VCaP (cell line): Measurements from ENCODE around the gene FAM216A.
"Not testable (repeated sequence)": the region's sequence is repeated elsewhere in the genome, so short reads cannot be mapped to it uniquely, and the experiment has no call there.

Experiments
- H3K27ac ChIP-seq: fragments of 450-650 bp; 2 replicates; pipeline ENCODE4 v1.5.1; 2017
- CTCF ChIP-seq: fragments of 450-650 bp; conservative IDR thresholded peaks from 2 replicates; pipeline ENCODE4 v1.5.1; 2017; ENCODE audit warnings: mild to moderate bottlenecking, moderate library complexity

FAM216A gene

GRCh38 chr12:110436231-110436630 is 32.4 kb upstream of the FAM216A start:
- no peak overlapping the region for H3K27ac ChIP-seq
- TF ChIP-seq CTCF = no peak

DNA sequence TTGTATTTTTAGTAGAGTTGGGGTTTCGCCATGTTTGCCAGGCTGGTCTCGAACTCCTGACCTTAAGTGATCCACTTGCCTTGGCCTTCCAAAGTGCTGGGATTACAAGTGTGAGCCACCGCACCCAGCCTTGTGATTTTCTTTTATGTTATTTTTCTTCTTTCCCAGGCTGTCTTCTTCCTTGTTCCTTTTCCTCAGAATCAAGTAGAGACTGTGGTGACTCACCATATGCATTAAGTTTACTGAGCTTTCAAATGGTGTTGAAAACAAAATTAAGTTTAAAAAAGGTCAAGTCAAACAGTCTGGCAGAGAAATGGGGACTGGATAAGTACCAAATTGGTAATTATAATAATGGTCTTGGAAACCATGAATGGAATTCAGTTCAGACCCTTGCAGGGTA is 24.2 kb upstream of the FAM216A start:
- no peak overlapping the region for H3K27ac ChIP-seq
- no peak for TF ChIP-seq CTCF

GRCh38 chr12:110449799-110450497 is 18.7 kb upstream of the FAM216A start, which contains the start of gene ARPC3:
ARPC3 (minus strand) TSS chr12:110450337; CDS start chr12:110450260, 77 bp downstream.
- peak; percentile 91 for TF ChIP-seq CTCF
- H3K27ac ChIP-seq = peak within 1 kb of the TSS; percentile 96

- no peak for TF ChIP-seq CTCF
- H3K27ac ChIP-seq = no peak overlapping the region; the same call in 1 of the 2 replicates
These were observed 17.4 kb upstream of the FAM216A start for GRCh38 chr12:110451263-110451662.

GRCh38 chr12:110453569-110454296 is 14.9 kb upstream of the FAM216A start:
- no peak for TF ChIP-seq CTCF

GRCh38 chr12:110458756-110459155 is 9.9 kb upstream of the FAM216A start:
- no peak for TF ChIP-seq CTCF
- no peak overlapping the region for H3K27ac ChIP-seq

More at GRCh38 chr12:110453569-110454296, 14.9 kb upstream of the FAM216A start:
- no peak overlapping the region for H3K27ac ChIP-seq

- not testable (repeated sequence) for H3K27ac ChIP-seq
These were observed 7.5 kb upstream of the FAM216A start for GRCh38 chr12:110461189-110461588.

- no peak for TF ChIP-seq CTCF
These were observed 3.6 kb upstream of the FAM216A start for GRCh38 chr12:110465024-110465423.

GRCh38 chr12:110465765-110466164 is 2.9 kb upstream of the FAM216A start:
- not testable (repeated sequence) for H3K27ac ChIP-seq

More at GRCh38 chr12:110465024-110465423, 3.6 kb upstream of the FAM216A start:
- H3K27ac ChIP-seq = no peak overlapping the region
